ENCODE results near the gene ZNF668. TPM values are rescaled to one million over a fixed set of nuclear protein-coding genes. Genes with fewer than 3 reads are reported as not detected.

Gene ZNF668
- total and polyA plus RNA-seq, 4 donors = 4.0 to 13.2 (median 10.7) TPM

GRCh38 chr16:31042866-31043265 is 31.2 kb downstream of the ZNF668 start:
- H3K36me3 ChIP-seq (ENCODE audit: control insufficient read depth in 4 of 4, insufficient read depth in 4 of 4, low read length in 4 of 4) = peaks cover 0 to 44% (median 8%) of the 10 kb centered on the region in 4 donors
- no peak for TF ChIP-seq CTCF (IDR thresholded peaks at IDR 0.05; ENCODE audit: control extremely low read depth, extremely low read depth)
- H3K27me3 ChIP-seq (ENCODE audit: control insufficient read depth in 3 of 3, insufficient read depth in 3 of 3, low read length in 2 of 3) = no peaks in the 10 kb centered on the region

GRCh38 chr16:31038993-31039392 is 35.0 kb downstream of the ZNF668 start:
- Histone ChIP-seq H3K4me1 (ENCODE audit: control insufficient read depth in 5 of 5, insufficient read depth in 5 of 5, low read length in 5 of 5) (peaks cover 0 to 7% (median 5%) of the 10 kb centered on the region in 5 donors), H3K4me3 (no peak overlapping the region), H3K9ac (ENCODE audit: insufficient read depth in 1 of 2, low read length in 2 of 2) (no peak overlapping the region), H3K27ac (ENCODE audit: low read depth in 1 of 2, low read length in 1 of 2) (no peak overlapping the region), H3K9me3 (ENCODE audit: control insufficient read depth in 4 of 4, insufficient read depth in 3 of 4, low read length in 3 of 4) (peaks cover 0 to 1% (median 0%) of the 10 kb centered on the region in 4 donors), H3K36me3 (ENCODE audit: control insufficient read depth in 4 of 4, insufficient read depth in 4 of 4, low read length in 4 of 4) (peaks cover 0 to 52% (median 16%) of the 10 kb centered on the region in 4 donors), H3K27me3 (ENCODE audit: control insufficient read depth in 3 of 3, insufficient read depth in 3 of 3, low read length in 2 of 3) (no peaks in the 10 kb centered on the region)
- ATAC-seq (ENCODE audit: insufficient read depth, low FRiP score) = no peak
- WGBS, 2 donors = 100% methylated on average over 2 of the region's 2 CpGs
- no peak for TF ChIP-seq CTCF (IDR thresholded peaks at IDR 0.05; ENCODE audit: control extremely low read depth, extremely low read depth)
- DNase-seq = no peak

More at GRCh38 chr16:31042866-31043265, 31.2 kb downstream of the ZNF668 start:
- Histone ChIP-seq H3K9me3 (ENCODE audit: control insufficient read depth in 4 of 4, insufficient read depth in 3 of 4, low read length in 3 of 4) (peaks cover 0 to 1% (median 0%) of the 10 kb centered on the region in 4 donors), H3K27ac (ENCODE audit: low read depth in 1 of 2, low read length in 1 of 2) (no peak overlapping the region), H3K9ac (ENCODE audit: insufficient read depth in 1 of 2, low read length in 2 of 2) (no peak overlapping the region), H3K4me1 (ENCODE audit: control insufficient read depth in 5 of 5, insufficient read depth in 5 of 5, low read length in 5 of 5) (no peaks in the 10 kb centered on the region), H3K4me3 (no peak overlapping the region)
- WGBS, 2 donors = 93 to 94% methylated on average over 10 of the region's 10 CpGs
- ATAC-seq (ENCODE audit: insufficient read depth, low FRiP score) (no peak), DNase-seq (no peak)

GRCh38 chr16:31036691-31037090 is 37.3 kb downstream of the ZNF668 start:
- WGBS, 2 donors = 25 to 60% methylated on average over 2 of the region's 2 CpGs
- peaks cover 4 to 12% (median 9%) of the 10 kb centered on the region in 5 donors for H3K4me1 ChIP-seq (ENCODE audit: control insufficient read depth in 5 of 5, insufficient read depth in 5 of 5, low read length in 5 of 5)
- ATAC-seq (ENCODE audit: insufficient read depth, low FRiP score) = no peak
- no peak for DNase-seq
- no peak for TF ChIP-seq CTCF (IDR thresholded peaks at IDR 0.05; ENCODE audit: control extremely low read depth, extremely low read depth)
- H3K27ac ChIP-seq (ENCODE audit: low read depth in 1 of 2, low read length in 1 of 2) = no peak overlapping the region
- peaks cover 0 to 37% (median 17%) of the 10 kb centered on the region in 4 donors for H3K36me3 ChIP-seq (ENCODE audit: control insufficient read depth in 4 of 4, insufficient read depth in 4 of 4, low read length in 4 of 4)
- H3K4me3 ChIP-seq = no peak overlapping the region
- H3K9me3 ChIP-seq (ENCODE audit: control insufficient read depth in 4 of 4, insufficient read depth in 3 of 4, low read length in 3 of 4) = no peaks in the 10 kb centered on the region
- no peaks in the 10 kb centered on the region for H3K27me3 ChIP-seq (ENCODE audit: control insufficient read depth in 3 of 3, insufficient read depth in 3 of 3, low read length in 2 of 3)
- no peak overlapping the region for H3K9ac ChIP-seq (ENCODE audit: insufficient read depth in 1 of 2, low read length in 2 of 2)
